Heart left ventricle (tissue), 16 donors: ENCODE results near the gene PCSK5. TPM values are rescaled to one million over a fixed set of nuclear protein-coding genes. Genes with fewer than 3 reads are reported as not detected.

Experiments used
- ATAC-seq, 4 donors: fragments of 200-7000 bp; cut with Tn5 transposase; one replicate each; pipeline ENCODE4 v1.9.1; 2020 to 2022; ENCODE audit warnings: moderate library complexity in 4 of 4, mild to moderate bottlenecking in 3 of 4, moderate number of reproducible peaks in 1 of 4
- DNase-seq, 5 donors: peaks; one replicate each; pipeline ENCODE4 v3.0.0-alpha.2; 2020
- H3K27ac ChIP-seq, 12 donors: fragments of 200-600 bp; sonication (generic) in 4 of 12; one replicate each; pipeline versions ENCODE4 v1.5.0 to v1.8.0; 2016 to 2022; ENCODE audit warnings: mild to moderate bottlenecking in 2 of 12
- H3K27me3 ChIP-seq, 9 donors: fragments of 200-600 bp; sonication (generic) in 2 of 9; one replicate each; pipeline versions ENCODE4 v1.5.1 to v1.8.0; 2016 to 2022; ENCODE audit warnings: mild to moderate bottlenecking in 3 of 9
- H3K36me3 ChIP-seq, 9 donors: fragments of 200-600 bp; sonication (generic) in 2 of 9; one replicate each; pipeline versions ENCODE4 v1.5.0 to v1.8.0; 2018 to 2022; ENCODE audit warnings: mild to moderate bottlenecking in 2 of 9
- H3K4me1 ChIP-seq, 12 donors: fragments of 200-600 bp; sonication (generic) in 4 of 12; one replicate each; pipeline versions ENCODE4 v1.5.0 to v1.8.0; 2016 to 2022; ENCODE audit warnings: mild to moderate bottlenecking in 3 of 12
- H3K4me3 ChIP-seq, 12 donors: fragments of 200-600 bp; sonication (generic) in 4 of 12; one replicate each; pipeline versions ENCODE4 v1.5.0 to v1.8.0; 2017 to 2022; ENCODE audit warnings: mild to moderate bottlenecking in 9 of 12, moderate library complexity in 4 of 12
- H3K9me3 ChIP-seq, 12 donors: fragments of 200-600 bp; sonication (generic) in 4 of 12; one replicate each; pipeline versions ENCODE4 v1.5.0 to v1.8.0; 2016 to 2022; ENCODE audit warnings: mild to moderate bottlenecking in 1 of 12
- POLR2A ChIP-seq, 2 donors: fragments of 450-650 bp; IDR thresholded peaks; one replicate each; pipeline ENCODE4 v1.6.1; 2017; ENCODE audit warnings: antibody characterized with exemption in 2 of 2, mild to moderate bottlenecking in 2 of 2, moderate library complexity in 2 of 2
- WGBS, 4 donors: extraction: QIAGEN DNeasy Blood & Tissue Kit in 2 of 4; methylation state at CpG; one replicate each; pipeline versions ENCODE4 v1.1.5 to v1.1.7; 2013 to 2018; 5-methylcytosine and 5-hydroxymethylcytosine counted together
- intact Hi-C, 10 donors: fragments of 100-400 bp; cut with DNase I; formaldehyde crosslinking; loops; one replicate each; pipeline versions ENCODE4 v1.11.1 to v1.14.2; 2022
- polyA plus RNA-seq, 2 donors: library from polyadenylated mRNA; stranded (reverse); fragments of 200-250 nt; gene quantifications; one replicate each; pipeline ENCODE4 v1.2.3, GENCODE V29; 2013
- total RNA-seq, 9 donors: library from RNA; depleted of rRNA in 2 of 9; stranded (reverse); fragments of >200 nt in 2 of 9; fragmentation: NEBNext Ultra II Directional in 3 of 9; extraction: Animal tissue kit (Norgen Biotek cat#: 25700) in 3 of 9; gene quantifications; one replicate each; pipeline versions ENCODE4 v1.1.0 to v1.2.4, GENCODE V29; 2016 to 2023
- TF ChIP-seq, protein P1 (sequence below), 12 donors: fragments of 200-600 bp; sonication (generic) in 4 of 12; IDR thresholded peaks; one replicate each; pipeline versions ENCODE4 v1.5.0 to v1.8.0; 2018 to 2022; ENCODE audit warnings: antibody characterized with exemption in 12 of 12, mild to moderate bottlenecking in 5 of 12
- donor health status: ischemic (EF 13 %, LVEDD 7.1; RV severe dilation, severe dysfunction).
- donor health status: healthy with polysubstance abuse.
- donor health status: DM: no; HTN: yes; CAD: no.
- donor health status: DM: no; HTN: no; CAD: no.
- donor health status: ischemic (EF 25% LVEDD 6.9; RV normal size, moderate dysfunction).
- donor health status: ischemic (EF 25% LVEDD 5.7; RV mildly dilated, moderate dysfunction).
- donor health status: healthy.
- donor health status: DM: yes; HTN: yes; CAD: no.
- donor health status: ischemic (EF 35%, LVEDD 5.7; RV mildly dilated, moderate dysfunction).
- donor health status: nonischemic (EF 11% LVEDD 7.7; RV severe dilation, severe dysfunction).
- donor health status: DM: yes; HTN: yes; CAD: no.
- donor health status: PGD.
- donor health status: ischemic (EF 29% LVEDD 5.4; RV normal size, mild dysfunction).
- donor health status: nonischemic (EF 23%, LVEDD 6.1; RV moderate dilation, normal function).

Gene PCSK5
- total and polyA plus RNA-seq, 11 donors = 1.3 to 13.6 (median 5.9) TPM

DNA sequence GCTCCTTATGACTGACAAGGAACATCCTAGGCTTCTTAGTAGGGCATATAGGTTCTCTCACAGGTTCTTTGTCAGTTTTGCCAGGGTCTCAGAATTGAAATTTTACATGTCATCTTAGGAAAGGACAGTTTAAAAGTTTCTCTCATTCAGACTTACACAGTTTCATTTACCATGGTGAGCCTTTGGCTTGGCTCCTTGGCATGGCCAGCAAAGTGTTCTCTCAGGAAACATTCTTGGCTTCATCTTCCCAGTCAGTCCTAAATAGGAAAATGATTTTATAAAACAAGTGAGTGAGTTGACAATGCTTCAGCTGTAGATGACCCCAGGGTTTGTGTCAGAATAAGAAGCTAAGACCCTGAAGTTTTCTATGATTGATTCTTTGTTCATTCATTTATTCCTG lies 191.6 kb downstream of the PCSK5 start:
- Histone ChIP-seq H3K9me3 (peaks cover 0 to 17% (median 4%) of the 10 kb centered on the region in 12 donors), H3K4me3 (no peak overlapping the region), H3K27me3 (no peaks in the 10 kb centered on the region), H3K27ac (no peak overlapping the region), H3K36me3 (peaks cover 0 to 18% (median 4%) of the 10 kb centered on the region in 9 donors), H3K4me1 (peaks cover 0 to 10% (median 0%) of the 10 kb centered on the region in 12 donors)
- intact Hi-C loops = no loop called here
- ATAC-seq (peak in 1 of 4 donors; percentile 20), DNase-seq (no peak)
- TF ChIP-seq POLR2A (IDR thresholded peaks at IDR 0.05) = no peak
- TF ChIP-seq, protein P1, sequence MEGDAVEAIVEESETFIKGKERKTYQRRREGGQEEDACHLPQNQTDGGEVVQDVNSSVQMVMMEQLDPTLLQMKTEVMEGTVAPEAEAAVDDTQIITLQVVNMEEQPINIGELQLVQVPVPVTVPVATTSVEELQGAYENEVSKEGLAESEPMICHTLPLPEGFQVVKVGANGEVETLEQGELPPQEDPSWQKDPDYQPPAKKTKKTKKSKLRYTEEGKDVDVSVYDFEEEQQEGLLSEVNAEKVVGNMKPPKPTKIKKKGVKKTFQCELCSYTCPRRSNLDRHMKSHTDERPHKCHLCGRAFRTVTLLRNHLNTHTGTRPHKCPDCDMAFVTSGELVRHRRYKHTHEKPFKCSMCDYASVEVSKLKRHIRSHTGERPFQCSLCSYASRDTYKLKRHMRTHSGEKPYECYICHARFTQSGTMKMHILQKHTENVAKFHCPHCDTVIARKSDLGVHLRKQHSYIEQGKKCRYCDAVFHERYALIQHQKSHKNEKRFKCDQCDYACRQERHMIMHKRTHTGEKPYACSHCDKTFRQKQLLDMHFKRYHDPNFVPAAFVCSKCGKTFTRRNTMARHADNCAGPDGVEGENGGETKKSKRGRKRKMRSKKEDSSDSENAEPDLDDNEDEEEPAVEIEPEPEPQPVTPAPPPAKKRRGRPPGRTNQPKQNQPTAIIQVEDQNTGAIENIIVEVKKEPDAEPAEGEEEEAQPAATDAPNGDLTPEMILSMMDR (IDR thresholded peaks at IDR 0.05) = no peak

DNA sequence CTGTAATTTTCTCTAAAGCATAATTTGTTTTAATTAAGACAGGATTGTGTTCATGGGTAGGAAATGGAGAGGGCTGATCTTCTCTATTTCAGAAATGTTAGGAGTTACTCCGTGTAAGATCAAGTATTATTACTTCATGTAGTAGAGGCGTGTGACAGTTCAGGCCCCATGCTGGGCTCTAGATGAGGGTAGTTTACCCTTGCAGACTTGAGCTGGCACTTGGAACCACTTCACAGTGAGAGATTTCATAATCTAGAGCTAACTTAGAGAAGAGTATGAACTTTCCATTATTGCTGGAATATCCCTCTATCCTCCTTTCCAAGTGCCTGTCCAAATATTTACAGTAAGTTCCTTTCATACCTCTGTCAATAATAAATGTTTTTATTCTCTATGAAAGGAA lies 195.1 kb downstream of the PCSK5 start:
- H3K9me3 ChIP-seq = no peaks in the 10 kb centered on the region
- H3K36me3 ChIP-seq = peaks cover 0 to 11% (median 0%) of the 10 kb centered on the region in 9 donors
- DNase-seq (no peak), ATAC-seq (no peak)
- intact Hi-C loops = no loop called here
- 86 to 93% (median 90%) methylated on average over 2 of the region's 2 CpGs for WGBS, 4 donors
- no peak for TF ChIP-seq POLR2A (IDR thresholded peaks at IDR 0.05)
- TF ChIP-seq, protein P1 (IDR thresholded peaks at IDR 0.05) = no peak
- H3K4me3 ChIP-seq = no peak overlapping the region
- no peaks in the 10 kb centered on the region for H3K27me3 ChIP-seq
- peaks cover 0 to 10% (median 0%) of the 10 kb centered on the region in 12 donors for H3K4me1 ChIP-seq
- no peak overlapping the region for H3K27ac ChIP-seq

DNA sequence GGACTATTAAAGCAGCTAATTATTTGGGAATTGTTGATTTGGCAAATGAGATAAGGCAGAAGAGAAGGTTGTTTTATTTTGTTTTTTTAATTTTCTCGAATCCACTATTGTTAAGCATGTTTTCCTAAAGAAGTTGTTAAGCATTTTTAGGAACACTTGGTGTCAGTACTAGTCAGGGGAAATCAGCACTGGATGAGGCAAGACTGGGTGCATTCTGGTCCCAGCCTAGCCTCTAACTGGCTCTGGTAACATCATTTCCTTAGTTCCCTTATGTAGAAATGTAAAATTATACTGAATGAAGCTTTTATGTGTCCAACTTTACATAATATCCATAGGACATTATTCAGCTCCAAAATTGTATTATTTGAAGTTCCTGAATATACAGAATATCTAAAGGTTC lies 196.1 kb downstream of the PCSK5 start:
- WGBS, 4 donors = 89 to 95% (median 92%) methylated on average over 1 of the region's 1 CpG
- H3K27ac ChIP-seq = no peak overlapping the region
- no peaks in the 10 kb centered on the region for H3K27me3 ChIP-seq
- no peak for ATAC-seq
- intact Hi-C loops = no loop called here
- DNase-seq = no peak
- no peak overlapping the region for H3K4me3 ChIP-seq
- no peaks in the 10 kb centered on the region for H3K9me3 ChIP-seq
- H3K36me3 ChIP-seq = peaks cover 0 to 11% (median 0%) of the 10 kb centered on the region in 9 donors
- H3K4me1 ChIP-seq = peaks cover 0 to 10% (median 0%) of the 10 kb centered on the region in 12 donors
- no peak for TF ChIP-seq POLR2A (IDR thresholded peaks at IDR 0.05)
- TF ChIP-seq, protein P1 (IDR thresholded peaks at IDR 0.05) = no peak

DNA sequence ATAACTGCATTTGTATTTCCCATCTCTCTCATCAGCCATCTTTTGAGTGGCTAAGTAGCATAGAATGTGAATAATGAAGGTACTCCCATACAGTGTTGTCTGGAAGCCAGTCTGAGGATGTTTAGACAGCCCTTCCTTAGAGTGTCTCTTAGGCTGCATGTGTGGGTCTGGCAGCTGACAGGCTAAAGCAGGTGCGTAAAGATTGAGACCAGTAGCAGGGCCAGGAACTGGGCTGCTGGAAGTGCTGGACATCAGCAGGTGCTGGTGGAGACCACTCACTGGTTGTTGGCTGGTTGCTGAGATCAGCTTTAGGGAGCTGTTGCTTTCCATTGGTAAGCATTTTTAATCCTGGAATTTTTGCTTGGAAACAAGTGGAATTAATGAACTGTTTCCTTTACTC lies 197.5 kb downstream of the PCSK5 start:
- intact Hi-C loops = no loop called here
- 90 to 100% (median 94%) methylated on average over 1 of the region's 1 CpG for WGBS, 4 donors
- Histone ChIP-seq H3K4me1 (no peaks in the 10 kb centered on the region), H3K9me3 (no peaks in the 10 kb centered on the region), H3K4me3 (no peak overlapping the region), H3K27me3 (no peaks in the 10 kb centered on the region), H3K27ac (no peak overlapping the region), H3K36me3 (peaks cover 0 to 11% (median 0%) of the 10 kb centered on the region in 9 donors)
- ATAC-seq = no peak
- TF ChIP-seq, protein P1 (IDR thresholded peaks at IDR 0.05) = no peak
- TF ChIP-seq POLR2A (IDR thresholded peaks at IDR 0.05) = no peak
- no peak for DNase-seq
